ENCODE results near the gene IQGAP2.
"Not testable (repeated sequence)": the region's sequence is repeated elsewhere in the genome, so short reads cannot be mapped to it uniquely, and the experiment has no call there.

The IQGAP2 gene

GRCh38 chr5:76664079-76664478 is 261.0 kb downstream of the IQGAP2 start:
- H3K4me1 ChIP-seq (ENCODE audit: insufficient read depth, low read length) = no peaks in the 10 kb centered on the region
- no peaks in the 10 kb centered on the region for H3K36me3 ChIP-seq (ENCODE audit: insufficient read depth, low read length)
- H3K9me3 ChIP-seq (ENCODE audit: low read length) = no peaks in the 10 kb centered on the region
- H3K27me3 ChIP-seq (ENCODE audit: control insufficient read depth in 1 of 2, insufficient read depth in 2 of 2, low read length in 2 of 2) = no peaks in the 10 kb centered on the region
- H3K4me3 ChIP-seq (ENCODE audit: low read depth in 1 of 2, low read length in 2 of 2) = no peak overlapping the region
- no peak overlapping the region for H3K27ac ChIP-seq (ENCODE audit: low read depth, low read length)
- H3K9ac ChIP-seq (ENCODE audit: low read length) = no peak overlapping the region

DNA sequence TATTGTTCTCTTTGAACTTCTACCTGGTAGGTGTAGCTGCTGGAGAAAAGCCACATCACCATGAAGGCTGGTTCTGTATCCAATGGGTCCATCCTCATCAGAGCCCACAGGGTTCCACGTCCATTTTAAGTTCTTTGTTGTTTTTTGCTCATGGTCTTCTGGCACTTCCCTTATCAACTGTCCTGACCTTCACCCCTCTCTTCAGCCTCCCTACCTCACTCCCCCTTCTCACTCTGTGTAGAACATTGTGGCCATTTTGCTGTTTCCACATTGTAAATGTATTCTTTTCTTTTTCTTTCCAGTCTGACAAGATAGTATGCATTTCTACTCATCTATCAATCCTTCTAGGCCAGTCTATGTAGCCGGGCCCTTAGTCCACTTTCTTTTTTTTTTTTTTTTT is 264.4 kb downstream of the IQGAP2 start:
- H3K9ac ChIP-seq (ENCODE audit: low read length) = no peak overlapping the region
- H3K27ac ChIP-seq (ENCODE audit: low read depth, low read length) = no peak overlapping the region
- H3K27me3 ChIP-seq (ENCODE audit: control insufficient read depth in 1 of 2, insufficient read depth in 2 of 2, low read length in 2 of 2) = no peaks in the 10 kb centered on the region
- no peaks in the 10 kb centered on the region for H3K9me3 ChIP-seq (ENCODE audit: low read length)
- no peak overlapping the region for H3K4me3 ChIP-seq (ENCODE audit: low read depth in 1 of 2, low read length in 2 of 2)
- no peaks in the 10 kb centered on the region for H3K36me3 ChIP-seq (ENCODE audit: insufficient read depth, low read length)
- no peaks in the 10 kb centered on the region for H3K4me1 ChIP-seq (ENCODE audit: insufficient read depth, low read length)

GRCh38 chr5:76669245-76669644 is 266.2 kb downstream of the IQGAP2 start:
- no peaks in the 10 kb centered on the region for H3K9me3 ChIP-seq (ENCODE audit: low read length)
- no peak overlapping the region for H3K27ac ChIP-seq (ENCODE audit: low read depth, low read length)
- H3K27me3 ChIP-seq (ENCODE audit: control insufficient read depth in 1 of 2, insufficient read depth in 2 of 2, low read length in 2 of 2) = no peaks in the 10 kb centered on the region
- H3K4me3 ChIP-seq (ENCODE audit: low read depth in 1 of 2, low read length in 2 of 2) = no peak overlapping the region
- no peak overlapping the region for H3K9ac ChIP-seq (ENCODE audit: low read length)
- H3K4me1 ChIP-seq (ENCODE audit: insufficient read depth, low read length) = no peaks in the 10 kb centered on the region
- H3K36me3 ChIP-seq (ENCODE audit: insufficient read depth, low read length) = no peaks in the 10 kb centered on the region

GRCh38 chr5:76670508-76670907 is 267.4 kb downstream of the IQGAP2 start:
- Histone ChIP-seq H3K27me3 (ENCODE audit: control insufficient read depth in 1 of 2, insufficient read depth in 2 of 2, low read length in 2 of 2) (no peaks in the 10 kb centered on the region), H3K4me3 (ENCODE audit: low read depth in 1 of 2, low read length in 2 of 2) (no peak overlapping the region), H3K36me3 (ENCODE audit: insufficient read depth, low read length) (no peaks in the 10 kb centered on the region), H3K4me1 (ENCODE audit: insufficient read depth, low read length) (no peaks in the 10 kb centered on the region), H3K9ac (ENCODE audit: low read length) (no peak overlapping the region), H3K27ac (ENCODE audit: low read depth, low read length) (no peak overlapping the region), H3K9me3 (ENCODE audit: low read length) (no peaks in the 10 kb centered on the region)

GRCh38 chr5:76672242-76672641 is 269.2 kb downstream of the IQGAP2 start:
- Histone ChIP-seq H3K9me3 (ENCODE audit: low read length) (no peaks in the 10 kb centered on the region), H3K4me3 (ENCODE audit: low read depth in 1 of 2, low read length in 2 of 2) (no peak overlapping the region), H3K27me3 (ENCODE audit: control insufficient read depth in 1 of 2, insufficient read depth in 2 of 2, low read length in 2 of 2) (no peaks in the 10 kb centered on the region), H3K36me3 (ENCODE audit: insufficient read depth, low read length) (no peaks in the 10 kb centered on the region), H3K27ac (ENCODE audit: low read depth, low read length) (no peak overlapping the region), H3K4me1 (ENCODE audit: insufficient read depth, low read length) (no peaks in the 10 kb centered on the region), H3K9ac (ENCODE audit: low read length) (no peak overlapping the region)

DNA sequence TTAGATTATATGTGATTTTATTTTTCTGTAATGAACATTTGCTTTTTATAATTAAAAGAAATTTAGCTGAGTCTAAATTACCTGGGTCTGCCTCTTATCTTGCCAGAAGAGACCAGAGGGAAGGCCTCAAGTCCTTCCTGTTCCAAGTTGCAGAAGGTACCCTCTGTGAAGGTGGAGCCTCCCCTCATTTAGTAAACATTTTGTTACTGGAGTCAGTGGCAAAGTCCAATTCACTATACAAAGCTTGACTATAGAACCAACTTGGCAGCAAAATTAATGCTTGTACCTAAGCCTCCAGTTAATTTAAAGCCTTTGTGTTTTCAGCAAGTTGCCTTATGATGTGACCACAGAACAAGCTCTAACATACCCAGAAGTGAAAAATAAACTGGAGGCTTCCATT is 270.0 kb downstream of the IQGAP2 start:
- no peaks in the 10 kb centered on the region for H3K4me1 ChIP-seq (ENCODE audit: insufficient read depth, low read length)
- no peaks in the 10 kb centered on the region for H3K36me3 ChIP-seq (ENCODE audit: insufficient read depth, low read length)
- no peaks in the 10 kb centered on the region for H3K9me3 ChIP-seq (ENCODE audit: low read length)
- H3K27ac ChIP-seq (ENCODE audit: low read depth, low read length) = no peak overlapping the region
- H3K27me3 ChIP-seq (ENCODE audit: control insufficient read depth in 1 of 2, insufficient read depth in 2 of 2, low read length in 2 of 2) = no peaks in the 10 kb centered on the region
- no peak overlapping the region for H3K9ac ChIP-seq (ENCODE audit: low read length)
- no peak overlapping the region for H3K4me3 ChIP-seq (ENCODE audit: low read depth in 1 of 2, low read length in 2 of 2)

DNA sequence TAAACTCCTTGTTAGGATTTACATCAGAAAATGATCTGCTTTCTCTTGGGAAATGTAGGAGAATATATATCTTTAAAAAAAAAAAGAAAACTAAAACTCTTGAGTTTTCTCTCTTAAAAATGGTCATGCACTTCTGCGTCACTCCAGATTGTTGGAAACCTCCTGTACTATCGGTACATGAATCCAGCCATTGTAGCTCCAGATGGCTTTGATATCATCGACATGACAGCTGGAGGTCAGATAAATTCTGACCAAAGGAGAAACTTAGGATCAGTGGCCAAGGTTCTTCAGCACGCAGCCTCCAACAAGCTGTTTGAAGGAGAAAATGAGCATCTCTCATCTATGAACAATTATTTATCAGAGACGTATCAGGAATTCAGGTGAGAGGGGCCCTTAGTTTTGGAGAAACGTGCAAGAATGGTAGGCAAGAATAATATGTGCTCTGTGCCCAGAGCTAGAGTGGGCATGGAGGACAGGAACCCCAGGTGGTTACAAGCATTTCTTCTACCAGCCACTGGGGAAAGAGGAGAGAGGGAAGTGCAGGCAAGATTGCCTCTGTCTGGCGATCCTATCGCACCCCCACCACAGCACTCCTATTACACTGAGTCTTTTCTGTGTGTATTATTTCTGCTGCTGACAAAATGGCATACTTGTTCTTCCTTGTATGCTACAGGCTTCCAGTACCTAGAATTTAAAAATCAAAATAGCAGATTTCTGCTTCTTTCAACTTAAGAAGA is 271.4 kb downstream of the IQGAP2 start:
- no peaks in the 10 kb centered on the region for H3K27me3 ChIP-seq (ENCODE audit: control insufficient read depth in 1 of 2, insufficient read depth in 2 of 2, low read length in 2 of 2)
- no peaks in the 10 kb centered on the region for H3K4me1 ChIP-seq (ENCODE audit: insufficient read depth, low read length)
- H3K36me3 ChIP-seq (ENCODE audit: insufficient read depth, low read length) = no peaks in the 10 kb centered on the region
- no peak overlapping the region for H3K27ac ChIP-seq (ENCODE audit: low read depth, low read length)
- H3K4me3 ChIP-seq (ENCODE audit: low read depth in 1 of 2, low read length in 2 of 2) = no peak overlapping the region
- H3K9ac ChIP-seq (ENCODE audit: low read length) = no peak overlapping the region
- no peaks in the 10 kb centered on the region for H3K9me3 ChIP-seq (ENCODE audit: low read length)

- Histone ChIP-seq H3K27me3 (ENCODE audit: control insufficient read depth in 1 of 2, insufficient read depth in 2 of 2, low read length in 2 of 2) (no peaks in the 10 kb centered on the region), H3K9me3 (ENCODE audit: low read length) (no peaks in the 10 kb centered on the region), H3K27ac (ENCODE audit: low read depth, low read length) (no peak overlapping the region), H3K36me3 (ENCODE audit: insufficient read depth, low read length) (no peaks in the 10 kb centered on the region), H3K9ac (ENCODE audit: low read length) (no peak overlapping the region), H3K4me1 (ENCODE audit: insufficient read depth, low read length) (no peaks in the 10 kb centered on the region), H3K4me3 (ENCODE audit: low read depth in 1 of 2, low read length in 2 of 2) (no peak overlapping the region)
Observed at GRCh38 chr5:76675364-76675763, 272.3 kb downstream of the IQGAP2 start.

DNA sequence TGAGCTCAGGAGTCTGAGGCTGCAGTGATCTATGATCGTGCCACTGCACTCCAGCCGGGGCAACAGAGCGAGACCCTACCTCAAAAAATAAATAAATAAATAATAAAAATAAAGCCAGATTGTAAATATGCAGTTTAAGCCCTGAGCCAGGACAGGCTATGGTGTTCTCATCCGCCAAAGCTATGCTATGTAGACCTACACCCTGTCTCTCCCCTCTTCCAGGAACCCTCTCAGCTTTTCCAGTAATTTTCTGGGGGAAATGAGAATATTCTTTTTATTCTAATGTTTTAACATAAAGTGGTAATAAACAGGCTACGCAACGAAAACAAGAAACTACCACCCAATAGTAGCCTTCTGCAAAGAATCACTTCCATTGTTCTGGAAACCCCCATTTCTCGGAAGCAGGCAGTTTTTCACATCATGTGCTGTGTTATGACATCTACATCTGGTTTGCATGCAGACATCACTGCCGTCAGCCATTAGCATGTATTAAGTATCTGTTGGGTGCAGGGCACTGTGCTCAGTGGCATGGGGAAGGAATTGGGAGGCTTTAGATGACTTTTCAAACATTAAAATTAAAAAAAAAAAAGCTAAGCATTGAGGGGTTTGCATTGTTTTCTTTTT is 274.9 kb downstream of the IQGAP2 start:
- no peaks in the 10 kb centered on the region for H3K27me3 ChIP-seq (ENCODE audit: control insufficient read depth in 1 of 2, insufficient read depth in 2 of 2, low read length in 2 of 2)
- no peaks in the 10 kb centered on the region for H3K9me3 ChIP-seq (ENCODE audit: low read length)
- H3K9ac ChIP-seq (ENCODE audit: low read length) = no peak overlapping the region
- H3K36me3 ChIP-seq (ENCODE audit: insufficient read depth, low read length) = no peaks in the 10 kb centered on the region
- no peaks in the 10 kb centered on the region for H3K4me1 ChIP-seq (ENCODE audit: insufficient read depth, low read length)
- H3K27ac ChIP-seq (ENCODE audit: low read depth, low read length) = no peak overlapping the region
- H3K4me3 ChIP-seq (ENCODE audit: low read depth in 1 of 2, low read length in 2 of 2) = no peak overlapping the region

DNA sequence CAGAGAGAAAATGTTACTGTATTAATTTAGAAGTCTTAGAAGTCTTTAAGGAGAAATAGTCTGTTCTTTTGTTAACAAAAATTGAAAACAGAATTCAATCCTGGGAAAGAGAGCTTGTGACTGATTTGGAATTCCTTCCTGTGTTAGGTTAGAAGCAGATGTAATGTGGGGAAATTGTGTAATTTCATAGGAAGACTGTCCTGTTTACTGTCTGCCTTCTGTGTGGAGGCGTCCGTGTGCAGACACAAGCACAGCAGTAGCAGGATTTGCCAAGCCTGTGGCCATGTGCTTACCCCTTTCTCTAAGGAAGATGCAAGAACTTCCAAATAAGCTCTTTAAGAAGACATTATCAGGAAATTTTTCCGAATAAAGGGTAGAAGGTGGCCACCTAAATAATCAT is 276.1 kb downstream of the IQGAP2 start:
- Histone ChIP-seq H3K9ac (ENCODE audit: low read length) (no peak overlapping the region), H3K36me3 (ENCODE audit: insufficient read depth, low read length) (no peaks in the 10 kb centered on the region), H3K4me1 (ENCODE audit: insufficient read depth, low read length) (no peaks in the 10 kb centered on the region), H3K27me3 (ENCODE audit: control insufficient read depth in 1 of 2, insufficient read depth in 2 of 2, low read length in 2 of 2) (no peaks in the 10 kb centered on the region), H3K27ac (ENCODE audit: low read depth, low read length) (no peak overlapping the region), H3K9me3 (ENCODE audit: low read length) (no peaks in the 10 kb centered on the region), H3K4me3 (ENCODE audit: low read depth in 1 of 2, low read length in 2 of 2) (no peak overlapping the region)

DNA sequence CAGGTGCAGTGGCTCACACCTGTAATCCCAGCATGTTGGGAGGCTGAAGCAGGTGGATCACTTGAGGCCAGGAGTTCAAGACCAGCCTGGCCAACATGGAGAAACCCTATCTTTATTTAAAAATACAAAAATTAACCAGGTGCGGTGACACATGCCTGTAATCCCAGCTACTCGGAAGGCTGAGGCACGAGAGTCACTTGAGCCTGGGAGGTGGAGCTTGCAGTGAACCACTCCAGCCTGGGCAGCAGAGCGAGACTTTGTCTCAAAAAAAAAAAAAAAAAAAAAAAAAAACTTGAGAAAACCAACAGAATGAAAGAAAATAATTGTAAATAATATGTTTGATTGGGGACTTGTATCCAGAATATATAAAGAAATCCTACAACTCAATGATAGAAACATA is 277.7 kb downstream of the IQGAP2 start:
- H3K9me3 ChIP-seq (ENCODE audit: low read length); H3K4me3 ChIP-seq (ENCODE audit: low read depth in 1 of 2, low read length in 2 of 2); H3K9ac ChIP-seq (ENCODE audit: low read length); H3K27ac ChIP-seq (ENCODE audit: low read depth, low read length); H3K27me3 ChIP-seq (ENCODE audit: control insufficient read depth in 1 of 2, insufficient read depth in 2 of 2, low read length in 2 of 2); H3K4me1 ChIP-seq (ENCODE audit: insufficient read depth, low read length); H3K36me3 ChIP-seq (ENCODE audit: insufficient read depth, low read length): not testable (repeated sequence)

DNA sequence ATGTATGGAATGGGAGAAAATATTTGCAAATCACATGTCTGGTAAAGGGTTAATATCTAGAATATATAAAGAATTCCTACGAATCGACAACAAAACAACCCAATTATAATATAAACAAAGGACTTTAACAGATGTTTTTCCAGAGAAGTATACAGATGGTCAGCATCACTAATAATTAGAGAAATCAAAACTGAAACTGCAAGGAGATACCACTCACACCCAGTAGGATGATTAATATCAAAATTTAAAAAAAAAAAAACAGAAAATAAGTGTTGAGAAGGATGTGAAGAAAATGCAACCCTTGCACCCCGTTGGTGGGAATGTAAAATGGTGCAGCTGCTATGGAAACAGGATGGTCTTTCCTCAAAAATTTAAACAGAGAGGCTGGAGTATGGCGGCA is 278.2 kb downstream of the IQGAP2 start:
- Histone ChIP-seq H3K27ac (ENCODE audit: low read depth, low read length) (no peak overlapping the region), H3K27me3 (ENCODE audit: control insufficient read depth in 1 of 2, insufficient read depth in 2 of 2, low read length in 2 of 2) (no peaks in the 10 kb centered on the region), H3K4me1 (ENCODE audit: insufficient read depth, low read length) (no peaks in the 10 kb centered on the region), H3K9ac (ENCODE audit: low read length) (no peak overlapping the region), H3K9me3 (ENCODE audit: low read length) (no peaks in the 10 kb centered on the region), H3K4me3 (ENCODE audit: low read depth in 1 of 2, low read length in 2 of 2) (no peak overlapping the region), H3K36me3 (ENCODE audit: insufficient read depth, low read length) (no peaks in the 10 kb centered on the region)
